ENCODE data around the gene SHC3.

GRCh38 chr9:89177944-89178829 is at the start of gene SHC3:
- TF ChIP-seq, protein P1, sequence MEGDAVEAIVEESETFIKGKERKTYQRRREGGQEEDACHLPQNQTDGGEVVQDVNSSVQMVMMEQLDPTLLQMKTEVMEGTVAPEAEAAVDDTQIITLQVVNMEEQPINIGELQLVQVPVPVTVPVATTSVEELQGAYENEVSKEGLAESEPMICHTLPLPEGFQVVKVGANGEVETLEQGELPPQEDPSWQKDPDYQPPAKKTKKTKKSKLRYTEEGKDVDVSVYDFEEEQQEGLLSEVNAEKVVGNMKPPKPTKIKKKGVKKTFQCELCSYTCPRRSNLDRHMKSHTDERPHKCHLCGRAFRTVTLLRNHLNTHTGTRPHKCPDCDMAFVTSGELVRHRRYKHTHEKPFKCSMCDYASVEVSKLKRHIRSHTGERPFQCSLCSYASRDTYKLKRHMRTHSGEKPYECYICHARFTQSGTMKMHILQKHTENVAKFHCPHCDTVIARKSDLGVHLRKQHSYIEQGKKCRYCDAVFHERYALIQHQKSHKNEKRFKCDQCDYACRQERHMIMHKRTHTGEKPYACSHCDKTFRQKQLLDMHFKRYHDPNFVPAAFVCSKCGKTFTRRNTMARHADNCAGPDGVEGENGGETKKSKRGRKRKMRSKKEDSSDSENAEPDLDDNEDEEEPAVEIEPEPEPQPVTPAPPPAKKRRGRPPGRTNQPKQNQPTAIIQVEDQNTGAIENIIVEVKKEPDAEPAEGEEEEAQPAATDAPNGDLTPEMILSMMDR (conservative IDR thresholded peaks at IDR 0.05; ENCODE audit: low read depth in 2 of 2): no peak
- TF ChIP-seq JUNB (IDR thresholded peaks at IDR 0.05; ENCODE audit: unreplicated experiment) (no peak), EZH2 (IDR thresholded peaks at IDR 0.05; ENCODE audit: low read depth, unreplicated experiment) (peak; percentile 48), CREB1 (CRISPR knock-in tag; IDR thresholded peaks at IDR 0.05; ENCODE audit: low read depth) (no peak), REST (IDR thresholded peaks at IDR 0.05; ENCODE audit: unreplicated experiment) (no peak), NANOG (IDR thresholded peaks at IDR 0.05; ENCODE audit: borderline replicate concordance) (no peak), POLR2AphosphoS5 (IDR thresholded peaks at IDR 0.05; ENCODE audit: low read depth) (0 out of 2 replicates have a peak, but pooled peaks have one; percentile 36), EZH2phosphoT487 (IDR thresholded peaks at IDR 0.05; ENCODE audit: unreplicated experiment) (no peak), ZNF462 (CRISPR knock-in tag; IDR thresholded peaks at IDR 0.05) (no peak), ZNF114 (CRISPR knock-in tag; IDR thresholded peaks at IDR 0.05) (no peak)

Data from GM23338 (cell line).